CD4-positive, alpha-beta T cell treated with Interleukin-6 for 4 hours (primary cell): ENCODE results near the gene GPI.

Source experiments
- DNase-seq: peaks from one replicate; pipeline ENCODE4 v3.0.0-alpha.2; 2020; ENCODE audit warnings: mixed read lengths

Gene GPI

DNA sequence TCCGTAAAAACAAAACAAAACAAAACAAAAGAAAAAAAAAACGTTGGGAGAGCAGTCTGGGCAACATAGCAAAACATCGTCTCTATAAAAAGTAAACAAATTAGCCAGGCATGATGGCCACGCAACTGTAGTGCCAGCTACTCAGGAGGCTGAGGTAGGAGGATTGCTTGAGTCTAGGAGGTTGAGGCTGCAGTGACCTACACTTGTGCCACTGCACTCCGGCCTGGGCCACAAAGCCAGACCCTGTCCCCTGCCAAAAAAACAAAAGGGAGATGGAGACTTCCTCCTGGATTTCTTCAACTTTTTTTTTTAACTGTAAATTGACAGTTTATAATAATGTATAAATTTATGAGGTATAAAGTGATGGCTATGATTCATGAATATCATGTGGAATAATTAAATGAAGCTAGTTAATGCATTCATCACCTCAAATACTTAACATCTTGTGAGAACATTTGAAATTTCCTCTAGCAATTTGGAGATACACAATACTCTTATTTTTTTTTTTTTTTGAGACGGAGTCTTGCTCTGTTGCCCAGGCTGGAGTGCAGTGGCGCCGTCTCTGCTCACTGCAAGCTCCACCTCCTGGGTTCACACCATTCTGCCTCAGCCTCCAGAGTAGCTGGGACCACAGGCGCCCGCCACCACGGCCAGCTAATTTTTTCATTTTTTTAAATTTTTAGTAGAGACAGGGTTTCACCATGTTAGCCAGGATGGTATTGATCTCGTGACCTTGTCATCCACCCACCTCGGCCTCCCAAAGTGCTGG lies 41.1 kb downstream of the GPI start:
- no peak for DNase-seq

DNA sequence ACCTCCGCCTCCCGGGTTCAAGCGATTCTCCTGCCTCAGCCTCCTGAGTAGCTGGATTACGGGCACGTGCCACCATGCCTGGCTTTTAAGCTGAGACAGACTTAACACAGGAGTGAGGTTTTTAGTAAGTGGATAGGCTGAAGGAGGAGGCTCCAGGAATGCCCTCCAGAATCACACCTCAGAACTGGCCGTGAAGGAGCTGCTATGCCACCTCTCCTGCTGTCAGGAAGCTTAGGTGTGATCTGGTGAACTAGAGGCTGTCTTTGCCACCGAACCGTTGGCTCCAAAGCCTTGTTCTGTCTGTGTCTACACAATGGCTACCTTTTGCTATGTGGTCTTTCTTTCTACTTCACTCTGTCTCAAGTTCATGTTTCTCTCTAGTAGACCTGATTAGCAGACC lies 43.4 kb downstream of the GPI start:
- DNase-seq, result no peak

DNA sequence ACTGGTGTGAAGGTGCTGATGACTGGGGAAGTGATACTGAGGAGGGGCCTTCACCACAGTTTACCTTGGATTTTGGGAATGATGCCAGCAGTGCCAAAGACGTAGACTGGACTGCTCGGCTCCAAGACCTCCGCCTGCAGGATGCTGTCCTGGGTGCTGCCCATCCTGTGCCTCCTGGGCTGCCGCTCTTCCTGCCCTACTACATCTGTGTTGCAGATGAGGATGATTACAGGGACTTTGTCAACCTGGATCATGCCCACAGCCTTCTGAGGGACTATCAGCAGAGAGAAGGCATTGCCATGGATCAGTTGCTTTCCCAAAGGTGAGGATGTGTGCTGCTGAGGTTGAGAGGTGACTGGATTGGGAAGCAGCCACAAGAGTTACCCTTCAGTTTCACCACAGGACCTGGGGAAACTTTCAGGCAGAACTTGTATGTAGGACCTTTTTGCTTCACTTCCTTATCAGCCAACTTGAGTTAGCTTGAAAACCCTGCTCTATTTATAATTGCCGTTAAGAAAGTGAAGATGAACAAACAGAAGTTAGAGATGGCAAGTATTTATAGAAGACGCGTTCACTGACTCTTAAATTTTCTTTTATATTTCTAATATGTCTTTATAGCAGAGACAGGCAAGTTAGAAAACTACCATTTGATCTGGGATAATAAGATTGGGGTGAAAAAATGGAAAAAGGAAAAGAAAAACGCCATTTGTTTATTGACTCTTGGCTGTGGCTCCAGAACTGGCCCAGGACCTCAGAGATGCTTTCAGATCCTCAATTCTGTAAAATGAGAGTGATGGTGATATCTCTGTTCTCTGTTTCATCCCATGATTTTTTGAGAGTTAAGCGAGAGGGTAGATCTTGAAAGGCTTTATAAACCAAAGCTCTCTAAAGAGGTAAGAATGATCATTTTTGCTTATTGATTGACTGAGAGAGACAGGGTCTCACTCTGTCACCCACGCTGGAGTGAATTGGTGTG lies 44.5 kb downstream of the GPI start:
- no peak for DNase-seq

DNA sequence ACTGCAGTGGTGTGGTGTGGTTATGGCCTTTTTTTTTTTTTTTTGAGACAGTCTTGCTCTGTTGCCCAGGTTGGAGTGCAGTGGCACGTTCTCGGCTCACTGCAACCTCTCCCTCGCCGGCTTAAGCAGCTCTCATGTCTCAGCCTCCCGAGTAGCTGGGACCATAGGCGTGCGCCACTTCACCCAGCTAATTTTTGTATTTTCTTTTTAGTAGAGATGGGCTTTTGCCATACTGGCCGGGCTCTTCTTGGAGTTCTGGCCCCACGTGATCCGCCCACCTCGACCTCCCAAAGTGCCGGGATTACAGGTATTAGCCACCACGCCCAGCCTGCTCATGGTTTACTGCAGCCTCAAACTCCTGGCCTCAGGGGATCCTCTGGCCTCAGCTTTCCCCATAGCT lies 46.2 kb downstream of the GPI start:
- no peak for DNase-seq

DNA sequence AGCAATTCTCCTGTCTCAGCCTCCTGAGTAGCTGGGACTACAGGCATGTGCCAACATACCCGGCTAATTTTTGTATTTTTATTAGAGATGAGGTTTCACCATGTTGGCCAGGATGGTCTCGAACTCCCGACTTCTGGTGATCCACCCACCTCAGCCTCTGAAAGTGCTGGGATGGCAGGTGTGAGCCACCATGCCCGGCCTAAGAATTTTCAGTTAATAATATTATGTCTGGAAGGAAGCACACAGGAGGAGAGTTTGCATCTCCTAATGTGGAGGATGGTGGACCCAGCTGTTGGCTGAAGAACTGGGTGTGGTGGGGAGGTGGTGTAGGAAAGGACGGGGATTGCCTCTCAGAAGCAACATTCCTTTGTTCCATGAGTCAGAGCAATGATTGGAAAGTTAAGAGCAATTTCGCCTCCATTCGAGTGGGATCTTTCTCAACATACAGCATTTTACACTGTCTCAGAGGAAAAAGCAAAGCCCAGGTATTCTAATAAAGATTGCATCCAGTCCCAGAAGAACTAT lies 51.1 kb downstream of the GPI start:
- DNase-seq, result no peak

DNA sequence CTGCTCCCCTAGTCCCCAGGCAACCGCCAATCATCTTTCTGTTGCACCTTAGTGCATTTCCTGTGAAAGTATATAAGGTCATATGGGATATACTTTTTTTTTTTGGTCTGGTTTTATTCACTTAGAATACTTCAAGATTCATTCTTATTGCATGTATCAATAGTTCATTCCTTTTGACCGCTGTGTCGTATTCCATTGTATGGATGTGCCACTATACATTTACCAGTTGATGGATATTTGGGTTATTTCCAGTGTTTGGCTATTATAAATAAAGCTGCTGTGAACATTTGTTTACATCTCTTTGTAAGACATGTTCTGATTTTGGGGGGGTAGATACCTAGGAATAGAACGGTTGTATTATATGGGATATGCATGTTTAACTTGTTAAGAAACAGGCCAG lies 53.3 kb downstream of the GPI start:
- DNase-seq, result no peak

DNA sequence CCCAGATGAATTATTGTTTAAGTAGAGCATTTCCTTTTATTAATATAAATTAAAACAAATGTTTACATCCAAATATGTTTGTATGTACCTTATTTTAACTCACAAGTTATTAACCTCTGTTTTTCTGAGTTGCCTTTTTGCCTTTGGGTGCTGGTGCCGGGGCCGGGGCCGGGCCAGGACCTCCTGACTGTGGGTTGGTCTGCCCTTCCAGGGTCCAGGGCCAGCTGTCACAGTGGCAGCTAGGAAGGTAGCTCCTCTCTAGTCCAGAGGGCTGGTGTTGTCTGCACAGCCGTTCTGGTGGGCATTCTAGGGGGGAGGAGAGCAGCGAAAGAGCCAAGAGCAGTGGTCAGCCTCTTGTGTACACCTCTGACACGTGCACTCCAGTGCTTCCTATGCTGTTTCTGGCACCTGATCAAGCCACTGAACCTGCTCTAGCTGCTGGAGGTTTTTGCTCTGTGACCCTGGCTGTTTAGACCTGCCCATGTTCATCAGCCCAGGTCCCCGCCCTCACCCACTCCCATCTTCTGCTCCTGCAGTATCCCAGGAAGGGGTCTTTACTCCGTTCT lies 61.2 kb downstream of the GPI start:
- no peak for DNase-seq

DNA sequence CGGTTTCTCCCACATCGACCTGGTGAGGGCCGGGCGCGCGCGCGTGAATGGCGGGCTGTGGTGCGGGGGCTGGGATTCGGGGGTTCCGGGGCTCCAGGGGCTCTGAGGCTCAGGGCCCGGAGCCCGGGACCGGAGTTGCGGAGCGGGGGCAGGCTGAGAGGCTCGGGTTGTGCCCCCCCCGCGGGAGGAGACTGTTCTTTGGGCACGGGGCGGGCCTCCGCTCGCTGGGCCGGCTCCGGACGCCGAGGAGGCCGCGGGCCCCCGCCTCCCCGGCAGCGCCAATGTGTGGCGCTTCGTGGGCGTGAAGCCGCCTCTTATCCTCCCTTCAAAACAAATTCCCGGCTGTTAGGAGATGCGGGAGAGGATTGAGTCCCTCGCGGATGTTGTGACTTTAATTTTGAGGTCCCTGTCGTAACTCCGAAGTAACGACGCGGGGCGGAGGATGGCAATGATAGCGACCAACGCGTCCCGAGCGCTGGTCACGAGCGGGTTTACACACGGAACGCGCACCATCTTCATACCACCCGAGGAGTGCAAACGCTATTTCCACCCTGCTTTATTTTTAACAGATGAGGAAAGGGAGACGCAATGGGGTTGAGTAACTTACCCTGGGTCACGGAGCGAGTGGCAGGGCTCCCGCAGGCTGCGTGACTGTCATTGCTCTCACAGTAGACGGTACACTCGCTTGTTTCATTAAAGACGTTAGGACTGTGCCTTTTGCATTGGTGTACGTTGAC lies 63.7 kb downstream of the GPI start:
- DNase-seq, result no peak

DNA sequence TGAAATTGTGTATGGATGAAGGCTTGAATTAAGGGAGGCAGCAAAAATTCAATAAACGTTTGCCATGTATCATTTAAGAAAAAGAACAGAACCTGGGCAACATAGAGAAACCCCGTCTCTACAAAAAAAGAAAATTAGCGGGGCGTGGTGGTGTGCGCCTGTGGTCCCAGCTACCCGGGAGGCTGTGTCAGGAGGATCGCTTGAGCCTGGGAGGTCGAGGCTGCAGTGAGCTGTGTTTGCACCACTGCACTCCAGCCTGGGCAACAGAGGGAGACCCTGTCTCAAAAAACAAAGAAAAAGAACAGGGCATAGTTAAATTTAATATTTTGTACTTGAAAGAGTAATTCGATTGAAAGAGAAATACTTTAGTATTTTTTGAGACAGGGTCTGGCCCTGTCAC lies 64.6 kb downstream of the GPI start:
- DNase-seq, result no peak

DNA sequence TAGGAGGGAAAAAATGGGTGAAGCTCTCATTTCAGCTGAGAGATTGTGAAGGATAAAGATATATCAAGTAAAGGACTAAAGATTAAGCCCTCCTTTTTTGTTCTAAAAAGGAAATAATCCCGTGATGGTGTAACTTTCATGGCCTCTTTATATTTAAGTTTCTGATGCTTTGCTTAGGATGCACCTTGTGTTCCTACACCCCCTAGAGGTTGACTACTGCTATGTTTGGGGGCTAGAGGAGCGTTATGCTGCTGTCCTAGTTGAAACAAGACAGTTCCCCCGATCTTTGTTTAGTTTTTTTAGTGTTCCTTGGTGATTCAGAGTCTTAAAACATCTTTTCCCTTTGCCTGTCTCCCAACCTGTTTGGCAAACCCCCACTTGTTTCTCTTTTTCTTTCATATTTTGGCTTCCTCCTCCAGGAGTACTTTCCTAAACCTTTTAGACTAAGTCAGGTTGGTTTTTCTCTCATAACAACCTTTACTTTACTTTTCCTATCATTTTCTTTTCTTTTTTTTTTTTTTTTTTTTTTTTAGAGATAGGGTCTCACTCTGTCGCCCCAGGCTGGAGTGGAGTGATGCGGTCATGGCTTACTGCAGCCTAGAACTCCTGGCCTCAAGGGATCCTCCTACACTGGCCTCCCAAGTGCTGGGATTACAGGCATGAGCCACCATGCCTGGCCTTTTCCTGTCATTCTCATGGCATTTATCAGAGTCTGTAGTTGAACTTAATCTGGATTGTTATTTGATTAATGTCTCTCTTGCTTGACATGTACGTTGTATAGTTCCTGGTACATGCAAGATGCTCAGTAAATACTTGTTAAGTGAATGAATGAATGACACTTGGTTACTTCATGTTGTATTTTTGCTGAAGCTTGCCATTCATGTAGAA lies 66.0 kb downstream of the GPI start:
- DNase-seq, result peak; percentile 43

DNA sequence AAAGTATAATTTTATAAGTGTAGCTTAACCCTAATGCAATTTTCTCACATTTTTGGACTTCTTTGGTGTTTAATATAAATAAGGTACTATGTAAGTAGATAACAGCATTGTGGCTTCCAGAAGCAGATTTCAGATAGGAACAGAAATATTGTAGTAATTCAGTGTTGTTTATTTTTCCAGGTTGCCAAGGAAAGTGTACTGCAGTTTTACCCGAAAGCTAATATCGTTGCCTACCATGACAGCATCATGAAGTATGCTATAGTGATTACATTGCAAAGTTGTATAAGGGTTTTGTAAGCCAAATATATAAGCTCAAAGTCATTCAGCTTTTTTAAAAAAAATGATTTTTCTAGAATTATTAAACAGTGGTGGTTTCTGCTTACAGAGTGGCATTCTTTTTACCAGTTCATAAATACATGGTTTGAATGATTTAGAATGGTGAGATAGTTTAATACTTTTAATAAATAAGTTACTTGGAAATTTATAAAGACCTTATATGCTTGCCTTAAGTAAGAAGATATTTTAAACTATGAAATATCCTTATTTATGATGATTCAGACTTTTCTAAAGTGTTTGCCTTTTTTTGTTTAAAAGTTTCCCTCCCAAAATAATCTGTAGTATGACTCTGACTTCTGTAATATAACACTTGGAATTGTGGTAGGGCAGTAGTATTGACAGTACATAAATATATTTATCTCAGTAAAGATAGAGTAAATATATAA lies 66.8 kb downstream of the GPI start:
- DNase-seq, result no peak

DNA sequence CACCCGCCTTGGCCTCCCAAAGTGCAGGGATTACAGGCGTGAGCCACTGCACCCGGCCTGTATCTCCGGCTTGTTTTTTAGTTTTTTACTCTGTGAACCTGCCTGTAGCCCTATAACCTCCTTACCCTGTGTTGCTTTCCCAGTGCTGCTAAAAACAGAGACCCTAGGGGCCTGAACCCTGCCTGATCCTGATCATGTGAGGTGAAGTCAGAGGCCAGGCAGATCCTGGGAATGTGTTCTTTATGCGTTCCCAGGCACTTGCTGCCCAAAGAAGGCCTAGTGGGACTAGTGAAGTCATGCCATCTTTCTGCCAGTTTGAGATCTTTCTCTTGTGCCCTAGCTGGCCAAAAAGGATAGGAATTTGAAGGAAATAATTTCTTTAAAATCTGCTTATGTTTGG lies 67.8 kb downstream of the GPI start:
- DNase-seq, result no peak

DNA sequence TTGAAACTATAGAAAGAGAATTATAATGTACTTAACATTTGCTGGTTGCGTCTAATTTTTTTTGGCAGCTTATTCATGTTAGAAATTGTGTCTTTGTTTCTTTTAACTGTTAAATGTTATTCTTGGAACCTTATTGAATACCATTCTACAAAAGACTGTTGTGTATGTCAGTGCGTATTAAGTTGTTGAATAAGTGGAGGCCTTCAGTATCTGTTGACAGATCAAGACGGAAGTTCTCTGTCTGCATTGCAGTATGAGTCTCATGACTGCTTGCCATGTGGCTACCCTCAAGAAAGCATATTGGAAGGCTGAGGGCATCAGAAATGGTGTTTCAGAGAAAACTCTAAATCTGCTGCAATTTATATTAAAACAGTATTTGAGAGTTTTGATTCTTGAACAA lies 71.7 kb downstream of the GPI start:
- DNase-seq, result no peak

DNA sequence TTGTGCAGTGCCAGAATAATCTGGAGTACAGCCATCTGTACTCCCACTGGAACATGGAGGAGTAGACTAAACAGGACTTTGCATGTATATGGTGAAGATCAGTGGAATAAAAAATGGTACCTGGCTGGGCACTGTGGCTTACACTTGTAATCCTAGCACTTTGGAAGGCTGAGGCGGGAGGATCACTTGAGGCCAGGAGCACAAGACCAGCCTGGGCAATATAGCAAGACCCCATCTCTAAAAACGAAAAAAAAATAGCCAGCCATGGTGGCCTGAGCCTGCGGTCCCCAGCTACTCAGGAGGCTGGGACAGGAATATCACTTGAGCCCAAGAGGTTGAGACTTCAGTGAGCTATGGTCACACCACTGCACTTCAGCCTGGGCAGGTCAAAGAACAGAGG lies 83.2 kb downstream of the GPI start:
- no peak for DNase-seq
